A549 (cell line): Measurements from ENCODE around the gene NCAPD3. TPM values are rescaled to one million over a fixed set of nuclear protein-coding genes. Genes with fewer than 3 reads are reported as not detected.

Experiments used
- ATAC-seq, 2 experiments: fragments of 200-7000 bp in 1 of 2; fragments of >200 bp in 1 of 2; cut with Nextera tagmentation in 1 of 2; cut with Tn5 transposase in 1 of 2; 3 replicates each; pipeline versions ENCODE4 v1.8.0 to v1.9.1; 2018 to 2020; ENCODE audit warnings: mild to moderate bottlenecking in 1 of 2, moderate library complexity in 1 of 2
- CTCF ChIA-PET: fragments of 300-600 bp; sonication (Branson Sonifier 250); formaldehyde crosslinking; extraction: SDS; loops from one replicate; lab custom pipeline; 2021; ENCODE audit warnings: antibody characterized with exemption, inconsistent platforms; lab: Yijun Ruan, JAX
- POLR2A ChIA-PET: fragments of 350-600 bp; formaldehyde crosslinking; extraction: SDS; loops from one replicate; lab custom pipeline; 2021; ENCODE audit warnings: antibody characterized with exemption, inconsistent platforms; lab: Yijun Ruan, JAX
- DNase-seq, 2 experiments: peaks; one replicate each; pipeline versions ENCODE4 v3.0.0 to v3.0.0-alpha.2; 2011 to 2016; ENCODE audit warnings: low read depth in 1 of 2, low spot score in 1 of 2
- FAIRE-seq: peaks from 2 replicates; lab custom pipeline; 2011; peaks lifted over from hg19 to GRCh38; lab: Jason Lieb, UNC
- H3K27ac ChIP-seq, 2 experiments: fragments of >200 bp; sonication (Bioruptor Twin); formaldehyde crosslinking; 3 replicates each; pipeline ENCODE4 v1.5.1; 2016 to 2017
- H3K4me1 ChIP-seq: fragments of >200 bp; sonication (Bioruptor Twin); formaldehyde crosslinking; 3 replicates; pipeline ENCODE4 v1.6.1; 2016
- H3K4me2 ChIP-seq: fragments of >200 bp; sonication (Bioruptor Twin); formaldehyde crosslinking; 3 replicates; pipeline ENCODE4 v1.6.1; 2016
- H3K4me3 ChIP-seq: fragments of >200 bp; sonication (Bioruptor Twin); formaldehyde crosslinking; 3 replicates; pipeline ENCODE4 v1.5.1; 2016
- H3K9me3 ChIP-seq: fragments of >200 bp; sonication (Bioruptor Twin); formaldehyde crosslinking; 3 replicates; pipeline ENCODE4 v1.6.1; 2016
- BHLHE40 ChIP-seq: IDR thresholded peaks from 2 replicates; pipeline ENCODE4 v1.6.1; 2012; ENCODE audit warnings: low read depth, low read length, inconsistent platforms
- CBX2 ChIP-seq: fragments of 200-600 bp; sonication (generic); IDR thresholded peaks from 2 replicates; pipeline ENCODE4 v1.6.1; 2016; ENCODE audit warnings: low read depth, mild to moderate bottlenecking, borderline replicate concordance
- CHD2 ChIP-seq: fragments of 150-350 bp; IDR thresholded peaks from 2 replicates; pipeline ENCODE4 v1.6.1; 2014; ENCODE audit warnings: low read length; ENCODE audit not compliant: partially characterized antibody
- ESRRA ChIP-seq: fragments of 150-350 bp; IDR thresholded peaks from 2 replicates; pipeline ENCODE4 v1.6.1; 2014; ENCODE audit warnings: mild to moderate bottlenecking, low read length, borderline replicate concordance
- GATA3 ChIP-seq: IDR thresholded peaks from 2 replicates; pipeline ENCODE4 v1.6.1; 2012; ENCODE audit warnings: borderline replicate concordance
- HEYL ChIP-seq: fragments of 250-450 bp; sonication (Bioruptor Pico); IDR thresholded peaks from 2 replicates; pipeline ENCODE4 v1.8.0; 2021; ENCODE audit warnings: mild to moderate bottlenecking, moderate library complexity
- HOXA7 ChIP-seq: fragments of 250-450 bp; sonication (Bioruptor Pico); IDR thresholded peaks from 2 replicates; pipeline ENCODE4 v1.5.0; 2020; ENCODE audit warnings: mild to moderate bottlenecking, moderate library complexity
- JUN ChIP-seq, 2 experiments: fragments of >200 bp; sonication (Bioruptor Twin); formaldehyde crosslinking; IDR thresholded peaks; 2 replicates in 1 of 2; 3 replicates in 1 of 2; pipeline ENCODE4 v1.6.1; 2016 to 2017
- MYC ChIP-seq: IDR thresholded peaks from 2 replicates; pipeline ENCODE4 v1.6.1; 2012; ENCODE audit warnings: mild to moderate bottlenecking, inconsistent platforms, low read length, improper control_type of control experiment, borderline replicate concordance
- PHF8 ChIP-seq: fragments of 200-600 bp; sonication (generic); IDR thresholded peaks from 2 replicates; pipeline ENCODE4 v1.6.1; 2016; ENCODE audit warnings: low read depth, mild to moderate bottlenecking, antibody characterized with exemption, moderate library complexity, borderline replicate concordance
- RAD21 ChIP-seq, 2 experiments: fragments of >200 bp in 1 of 2; sonication (Bioruptor Twin) in 1 of 2; formaldehyde crosslinking in 1 of 2; IDR thresholded peaks in 1 of 2; conservative IDR thresholded peaks in 1 of 2; 2 replicates in 1 of 2; 3 replicates in 1 of 2; pipeline ENCODE4 v1.6.1; 2012 to 2018; ENCODE audit warnings: inconsistent platforms in 1 of 2
- RARB ChIP-seq: fragments of 250-450 bp; sonication (Bioruptor Pico); IDR thresholded peaks from 2 replicates; pipeline ENCODE4 v1.8.0; 2021; ENCODE audit warnings: mild to moderate bottlenecking, moderate library complexity
- RCOR1 ChIP-seq: fragments of 150-350 bp; IDR thresholded peaks from 2 replicates; pipeline ENCODE4 v1.6.1; 2014; ENCODE audit warnings: antibody characterized with exemption, low read length, low read depth
- SREBF2 ChIP-seq: fragments of 450-650 bp; IDR thresholded peaks from 2 replicates; pipeline ENCODE4 v1.6.1; 2014; ENCODE audit warnings: mild to moderate bottlenecking, moderate library complexity
- ZC3H11A ChIP-seq: fragments of 450-650 bp; IDR thresholded peaks from 2 replicates; pipeline ENCODE4 v1.6.1; 2014; ENCODE audit warnings: antibody characterized with exemption, mild to moderate bottlenecking
- WGBS: methylation state at CpG from one replicate; pipeline ENCODE4 v1.1.6; 2017; ENCODE audit errors: missing lambda C conversion rate; 5-methylcytosine and 5-hydroxymethylcytosine counted together
- polyA plus RNA-seq, 4 experiments: library from polyadenylated mRNA; depleted of rRNA in 3 of 4; stranded (reverse); fragments of >200 nt; fragmentation: RNase III in 1 of 4; extraction: RNeasy Plus Mini Kit Qiagen cat#74134 plus additional on column Dnase treatment in 1 of 4; gene quantifications; 2 replicates in 3 of 4; 3 replicates in 1 of 4; pipeline ENCODE4 v1.2.3, GENCODE V29; 2011 to 2017
- TF ChIP-seq, protein P1 (sequence below): IDR thresholded peaks from 2 replicates; pipeline ENCODE4 v1.6.1; 2012
- TF ChIP-seq, protein P2 (sequence below): IDR thresholded peaks from 2 replicates; pipeline ENCODE4 v1.6.1; 2012
- TF ChIP-seq, protein P3 (sequence below): fragments of 200-600 bp; sonication (generic); IDR thresholded peaks from 2 replicates; pipeline ENCODE4 v1.6.1; 2016; ENCODE audit warnings: antibody characterized with exemption, mild to moderate bottlenecking, moderate library complexity
- TF ChIP-seq, protein P4 (sequence below): fragments of >200 bp; sonication (Bioruptor Twin); formaldehyde crosslinking; IDR thresholded peaks from 3 replicates; pipeline ENCODE4 v1.6.1; 2016
- TF ChIP-seq, protein P5 (sequence below): IDR thresholded peaks from 2 replicates; pipeline ENCODE4 v1.6.1; 2012; ENCODE audit warnings: low read depth, borderline replicate concordance
- TF ChIP-seq, protein P6 (sequence below): fragments of >200 bp; sonication (Bioruptor Twin); formaldehyde crosslinking; IDR thresholded peaks from 3 replicates; pipeline ENCODE4 v1.5.1; 2016

The NCAPD3 gene
- polyA plus RNA-seq, 2 of the 4 experiments (the other 2 are of a cell fraction) = 26.6 to 36.0 TPM

DNA sequence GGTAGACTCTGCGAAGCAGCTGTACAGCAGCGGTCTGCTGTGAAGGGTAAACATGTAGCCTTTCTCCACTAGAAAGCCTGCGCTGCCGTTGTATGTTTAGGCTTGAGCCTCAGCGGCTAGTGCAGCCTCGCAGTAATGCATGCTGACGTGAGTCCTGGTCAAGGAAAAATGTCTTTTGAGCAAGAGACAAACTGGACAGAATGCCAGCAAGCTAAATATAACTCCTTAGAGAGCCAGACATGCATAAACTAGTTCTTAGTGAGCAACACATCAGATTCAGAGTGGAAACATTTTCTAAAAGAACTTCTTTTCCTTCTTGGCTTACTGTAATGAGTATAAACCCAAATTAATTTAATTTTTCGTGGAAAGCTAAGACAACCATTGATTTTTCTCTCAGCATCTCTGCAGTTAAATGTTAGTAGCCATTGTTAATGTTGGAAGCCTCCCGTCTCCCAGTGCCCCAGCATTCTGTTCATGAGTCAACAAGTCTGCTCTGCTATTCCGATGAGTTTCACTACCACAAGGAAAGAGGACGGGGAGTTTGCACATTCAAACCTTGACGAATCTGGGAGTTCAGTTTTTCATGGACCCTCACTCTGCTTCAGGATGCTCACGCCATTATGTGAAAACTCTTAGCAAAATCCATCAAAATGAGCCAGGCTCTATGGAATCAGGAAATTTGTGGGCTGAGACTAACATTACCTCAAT lies 103.5 kb downstream of the NCAPD3 start:
- H3K4me2 ChIP-seq = no peak overlapping the region
- DNase-seq (no peak), FAIRE-seq (no peak), ATAC-seq (no peak)
- TF ChIP-seq, protein P1, sequence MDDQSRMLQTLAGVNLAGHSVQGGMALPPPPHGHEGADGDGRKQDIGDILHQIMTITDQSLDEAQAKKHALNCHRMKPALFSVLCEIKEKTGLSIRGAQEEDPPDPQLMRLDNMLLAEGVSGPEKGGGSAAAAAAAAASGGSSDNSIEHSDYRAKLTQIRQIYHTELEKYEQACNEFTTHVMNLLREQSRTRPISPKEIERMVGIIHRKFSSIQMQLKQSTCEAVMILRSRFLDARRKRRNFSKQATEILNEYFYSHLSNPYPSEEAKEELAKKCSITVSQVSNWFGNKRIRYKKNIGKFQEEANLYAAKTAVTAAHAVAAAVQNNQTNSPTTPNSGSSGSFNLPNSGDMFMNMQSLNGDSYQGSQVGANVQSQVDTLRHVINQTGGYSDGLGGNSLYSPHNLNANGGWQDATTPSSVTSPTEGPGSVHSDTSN = no peak
- no peak for TF ChIP-seq RARB
- TF ChIP-seq RCOR1 = no peak
- no peak for TF ChIP-seq CBX2
- TF ChIP-seq RAD21 (conservative IDR thresholded peaks at IDR 0.05 in 1 of 2, IDR thresholded peaks at IDR 0.05 in 1 of 2) = no peak
- TF ChIP-seq, protein P2, sequence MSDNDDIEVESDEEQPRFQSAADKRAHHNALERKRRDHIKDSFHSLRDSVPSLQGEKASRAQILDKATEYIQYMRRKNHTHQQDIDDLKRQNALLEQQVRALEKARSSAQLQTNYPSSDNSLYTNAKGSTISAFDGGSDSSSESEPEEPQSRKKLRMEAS = no peak
- no peak for TF ChIP-seq ZC3H11A
- TF ChIP-seq, protein P3, sequence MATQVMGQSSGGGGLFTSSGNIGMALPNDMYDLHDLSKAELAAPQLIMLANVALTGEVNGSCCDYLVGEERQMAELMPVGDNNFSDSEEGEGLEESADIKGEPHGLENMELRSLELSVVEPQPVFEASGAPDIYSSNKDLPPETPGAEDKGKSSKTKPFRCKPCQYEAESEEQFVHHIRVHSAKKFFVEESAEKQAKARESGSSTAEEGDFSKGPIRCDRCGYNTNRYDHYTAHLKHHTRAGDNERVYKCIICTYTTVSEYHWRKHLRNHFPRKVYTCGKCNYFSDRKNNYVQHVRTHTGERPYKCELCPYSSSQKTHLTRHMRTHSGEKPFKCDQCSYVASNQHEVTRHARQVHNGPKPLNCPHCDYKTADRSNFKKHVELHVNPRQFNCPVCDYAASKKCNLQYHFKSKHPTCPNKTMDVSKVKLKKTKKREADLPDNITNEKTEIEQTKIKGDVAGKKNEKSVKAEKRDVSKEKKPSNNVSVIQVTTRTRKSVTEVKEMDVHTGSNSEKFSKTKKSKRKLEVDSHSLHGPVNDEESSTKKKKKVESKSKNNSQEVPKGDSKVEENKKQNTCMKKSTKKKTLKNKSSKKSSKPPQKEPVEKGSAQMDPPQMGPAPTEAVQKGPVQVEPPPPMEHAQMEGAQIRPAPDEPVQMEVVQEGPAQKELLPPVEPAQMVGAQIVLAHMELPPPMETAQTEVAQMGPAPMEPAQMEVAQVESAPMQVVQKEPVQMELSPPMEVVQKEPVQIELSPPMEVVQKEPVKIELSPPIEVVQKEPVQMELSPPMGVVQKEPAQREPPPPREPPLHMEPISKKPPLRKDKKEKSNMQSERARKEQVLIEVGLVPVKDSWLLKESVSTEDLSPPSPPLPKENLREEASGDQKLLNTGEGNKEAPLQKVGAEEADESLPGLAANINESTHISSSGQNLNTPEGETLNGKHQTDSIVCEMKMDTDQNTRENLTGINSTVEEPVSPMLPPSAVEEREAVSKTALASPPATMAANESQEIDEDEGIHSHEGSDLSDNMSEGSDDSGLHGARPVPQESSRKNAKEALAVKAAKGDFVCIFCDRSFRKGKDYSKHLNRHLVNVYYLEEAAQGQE = no peak
- TF ChIP-seq PHF8 = no peak
- no peak for TF ChIP-seq HOXA7
- TF ChIP-seq, protein P4, sequence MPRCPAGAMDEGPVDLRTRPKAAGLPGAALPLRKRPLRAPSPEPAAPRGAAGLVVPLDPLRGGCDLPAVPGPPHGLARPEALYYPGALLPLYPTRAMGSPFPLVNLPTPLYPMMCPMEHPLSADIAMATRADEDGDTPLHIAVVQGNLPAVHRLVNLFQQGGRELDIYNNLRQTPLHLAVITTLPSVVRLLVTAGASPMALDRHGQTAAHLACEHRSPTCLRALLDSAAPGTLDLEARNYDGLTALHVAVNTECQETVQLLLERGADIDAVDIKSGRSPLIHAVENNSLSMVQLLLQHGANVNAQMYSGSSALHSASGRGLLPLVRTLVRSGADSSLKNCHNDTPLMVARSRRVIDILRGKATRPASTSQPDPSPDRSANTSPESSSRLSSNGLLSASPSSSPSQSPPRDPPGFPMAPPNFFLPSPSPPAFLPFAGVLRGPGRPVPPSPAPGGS = no peak
- 38% methylated on average over 13 of the region's 13 CpGs for WGBS
- CTCF ChIA-PET = no interaction called here
- H3K4me1 ChIP-seq = no peaks in the 10 kb centered on the region
- no peaks in the 10 kb centered on the region for H3K9me3 ChIP-seq
- POLR2A ChIA-PET = interaction anchor here (0.7 kb wide), 1 partner anchor 133 kb away, joined by 6 read pairs; the partner anchor contains the start of gene ACAD8
- no peak overlapping the region for H3K4me3 ChIP-seq
- H3K27ac ChIP-seq = no peak overlapping the region

DNA sequence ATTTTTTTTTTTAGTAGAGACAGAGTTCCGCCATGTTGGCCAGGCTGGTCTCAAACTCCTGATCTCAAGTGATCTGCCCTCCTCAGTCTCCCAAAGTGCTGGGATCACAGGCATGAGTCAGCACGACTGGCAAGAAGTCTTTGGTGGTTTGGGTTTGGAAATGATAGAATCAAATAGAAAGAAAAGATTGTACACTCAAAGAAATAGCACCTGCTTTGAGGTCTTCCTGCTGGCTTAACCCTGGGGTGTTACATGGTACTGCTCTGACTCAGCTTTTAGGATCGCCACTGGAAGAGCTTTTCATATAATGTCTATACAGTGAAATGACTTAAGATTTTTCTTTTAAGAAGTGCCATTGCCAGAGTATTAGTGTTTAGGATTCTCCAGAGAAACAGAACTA lies 104.7 kb downstream of the NCAPD3 start:
- H3K4me3 ChIP-seq = no peak overlapping the region
- no peaks in the 10 kb centered on the region for H3K9me3 ChIP-seq
- no peak overlapping the region for H3K27ac ChIP-seq
- ATAC-seq (no peak), FAIRE-seq (no peak), DNase-seq (no peak)
- CTCF ChIA-PET = no interaction called here
- POLR2A ChIA-PET = no interaction called here
- H3K4me2 ChIP-seq = no peak overlapping the region
- WGBS = 39% methylated on average over 3 of the region's 3 CpGs
- no peaks in the 10 kb centered on the region for H3K4me1 ChIP-seq
- TF ChIP-seq, protein P5, sequence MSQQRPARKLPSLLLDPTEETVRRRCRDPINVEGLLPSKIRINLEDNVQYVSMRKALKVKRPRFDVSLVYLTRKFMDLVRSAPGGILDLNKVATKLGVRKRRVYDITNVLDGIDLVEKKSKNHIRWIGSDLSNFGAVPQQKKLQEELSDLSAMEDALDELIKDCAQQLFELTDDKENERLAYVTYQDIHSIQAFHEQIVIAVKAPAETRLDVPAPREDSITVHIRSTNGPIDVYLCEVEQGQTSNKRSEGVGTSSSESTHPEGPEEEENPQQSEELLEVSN = no peak
- no peak for TF ChIP-seq JUN (IDR thresholded peaks at IDR 0.05)
- no peak for TF ChIP-seq HEYL
- TF ChIP-seq, protein P3 = no peak
- TF ChIP-seq MYC = no peak
- TF ChIP-seq SREBF2 = no peak
- TF ChIP-seq ESRRA = no peak
- no peak for TF ChIP-seq GATA3
- TF ChIP-seq, protein P6, sequence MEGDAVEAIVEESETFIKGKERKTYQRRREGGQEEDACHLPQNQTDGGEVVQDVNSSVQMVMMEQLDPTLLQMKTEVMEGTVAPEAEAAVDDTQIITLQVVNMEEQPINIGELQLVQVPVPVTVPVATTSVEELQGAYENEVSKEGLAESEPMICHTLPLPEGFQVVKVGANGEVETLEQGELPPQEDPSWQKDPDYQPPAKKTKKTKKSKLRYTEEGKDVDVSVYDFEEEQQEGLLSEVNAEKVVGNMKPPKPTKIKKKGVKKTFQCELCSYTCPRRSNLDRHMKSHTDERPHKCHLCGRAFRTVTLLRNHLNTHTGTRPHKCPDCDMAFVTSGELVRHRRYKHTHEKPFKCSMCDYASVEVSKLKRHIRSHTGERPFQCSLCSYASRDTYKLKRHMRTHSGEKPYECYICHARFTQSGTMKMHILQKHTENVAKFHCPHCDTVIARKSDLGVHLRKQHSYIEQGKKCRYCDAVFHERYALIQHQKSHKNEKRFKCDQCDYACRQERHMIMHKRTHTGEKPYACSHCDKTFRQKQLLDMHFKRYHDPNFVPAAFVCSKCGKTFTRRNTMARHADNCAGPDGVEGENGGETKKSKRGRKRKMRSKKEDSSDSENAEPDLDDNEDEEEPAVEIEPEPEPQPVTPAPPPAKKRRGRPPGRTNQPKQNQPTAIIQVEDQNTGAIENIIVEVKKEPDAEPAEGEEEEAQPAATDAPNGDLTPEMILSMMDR = no peak
- TF ChIP-seq CBX2 = no peak
- TF ChIP-seq, protein P1 = no peak
- no peak for TF ChIP-seq CHD2
- TF ChIP-seq BHLHE40 = no peak
